H1 (cell line): ENCODE results near the gene MESD. TPM values are rescaled to one million over a fixed set of nuclear protein-coding genes. Genes with fewer than 3 reads are reported as not detected.

ENCODE experiments used
- CTCF ChIA-PET: fragments of 300-600 bp; sonication (Branson Sonifier 250); formaldehyde crosslinking; loops from one replicate; lab custom pipeline; 2021; ENCODE audit not compliant: partially characterized antibody; lab: Charles Lee
- POLR2A ChIA-PET: fragments of 300-600 bp; sonication (Branson Sonifier 250); formaldehyde crosslinking; loops from one replicate; lab custom pipeline; 2021; ENCODE audit warnings: inconsistent platforms; ENCODE audit not compliant: partially characterized antibody; lab: Charles Lee
- DNase-seq, 2 experiments: peaks; one replicate each; pipeline versions ENCODE4 v3.0.0 to v3.0.0-alpha.2; 2010 to 2022; ENCODE audit warnings: low spot score in 2 of 2, low read depth in 1 of 2, mixed read lengths in 1 of 2
- FAIRE-seq: peaks from 2 replicates; lab custom pipeline; 2011; peaks lifted over from hg19 to GRCh38; lab: Jason Lieb, UNC
- H2AFZ ChIP-seq: 2 replicates; pipeline ENCODE4 v1.8.1; 2012; ENCODE audit warnings: low read length, inconsistent platforms
- H2AK5ac ChIP-seq: 2 replicates; pipeline ENCODE4 v1.6.1; 2013; ENCODE audit warnings: low read depth, low read length
- H2BK120ac ChIP-seq: replicated peaks from 2 replicates; pipeline ENCODE3; 2013; ENCODE audit warnings: low read depth, low read length, inconsistent platforms
- H2BK12ac ChIP-seq: 2 replicates; pipeline ENCODE4 v1.6.1; 2013; ENCODE audit warnings: low read depth, low read length
- H2BK15ac ChIP-seq: 2 replicates; pipeline ENCODE4 v1.6.1; 2013; ENCODE audit warnings: low read length
- H2BK20ac ChIP-seq: 2 replicates; pipeline ENCODE4 v1.6.1; 2013; ENCODE audit warnings: low read length
- H2BK5ac ChIP-seq: 2 replicates; pipeline ENCODE4 v1.6.1; 2013; ENCODE audit warnings: low read depth, low read length
- H3K14ac ChIP-seq: 2 replicates; pipeline ENCODE4 v1.6.1; 2013; ENCODE audit warnings: inconsistent platforms; ENCODE audit not compliant: insufficient read length
- H3K18ac ChIP-seq: 2 replicates; pipeline ENCODE4 v1.6.1; 2013; ENCODE audit warnings: low read length; ENCODE audit errors: extremely low read depth
- H3K23ac ChIP-seq: 2 replicates; pipeline ENCODE4 v1.6.1; 2013; ENCODE audit warnings: inconsistent platforms; ENCODE audit not compliant: insufficient read length
- H3K23me2 ChIP-seq: 2 replicates; pipeline ENCODE4 v1.6.1; 2013; ENCODE audit warnings: low read depth, low read length
- H3K27ac ChIP-seq: 2 replicates; pipeline ENCODE4 v1.6.1; 2011; ENCODE audit warnings: low read depth, low read length, inconsistent platforms
- H3K27me3 ChIP-seq, 4 experiments: replicated peaks in 1 of 4; 1 replicate in 1 of 4; 2 replicates in 3 of 4; pipeline versions ENCODE4 v1.6.1 to v1.8.1; 2011 to 2013; ENCODE audit warnings: low read length in 3 of 4, mild to moderate bottlenecking in 3 of 4, inconsistent platforms in 2 of 4, mixed read lengths in 2 of 4, moderate library complexity in 1 of 4; ENCODE audit not compliant: control insufficient read depth in 3 of 4, insufficient read depth in 3 of 4; ENCODE audit errors: extremely low read depth in 1 of 4
- H3K36me3 ChIP-seq, 4 experiments: 2 replicates each; pipeline versions ENCODE4 v1.6.1 to v1.8.1; 2011 to 2013; ENCODE audit warnings: mild to moderate bottlenecking in 4 of 4, low read length in 3 of 4, moderate library complexity in 2 of 4, control low read depth in 1 of 4, inconsistent platforms in 1 of 4; ENCODE audit not compliant: insufficient read depth in 4 of 4, control insufficient read depth in 2 of 4
- H3K4ac ChIP-seq: replicated peaks from 2 replicates; pipeline ENCODE3; 2013; ENCODE audit warnings: low read length, low read depth, mixed read lengths, inconsistent platforms; ENCODE audit not compliant: insufficient read length
- H3K4me1 ChIP-seq, 4 experiments: replicated peaks in 1 of 4; 1 replicate in 1 of 4; 2 replicates in 3 of 4; pipeline versions ENCODE4 v1.6.1 to v1.8.1; 2011 to 2013; ENCODE audit warnings: low read length in 3 of 4, inconsistent platforms in 2 of 4, mixed read lengths in 1 of 4; ENCODE audit not compliant: insufficient read depth in 4 of 4, control insufficient read depth in 3 of 4
- H3K4me2 ChIP-seq, 2 experiments: 2 replicates each; pipeline versions ENCODE4 v1.6.1 to v1.8.1; 2011 to 2013; ENCODE audit warnings: low read depth in 2 of 2, low read length in 2 of 2, control low read depth in 1 of 2, inconsistent platforms in 1 of 2, mild to moderate bottlenecking in 1 of 2; ENCODE audit not compliant: insufficient read depth in 1 of 2
- H3K4me3 ChIP-seq, 4 experiments: fragments of 200-600, 300-600 bp in 1 of 4; sonication (generic), shearing (Covaris generic), sonication (Bioruptor Twin) in 1 of 4; 2 replicates each; pipeline versions ENCODE4 v1.5.1 to v1.8.1; 2011 to 2016; ENCODE audit warnings: low read length in 4 of 4, low read depth in 3 of 4, control low read depth in 2 of 4, inconsistent platforms in 2 of 4, mild to moderate bottlenecking in 2 of 4, mixed read lengths in 1 of 4, moderate library complexity in 1 of 4; ENCODE audit not compliant: insufficient read depth in 2 of 4; ENCODE audit errors: extremely low read depth in 1 of 4
- H3K56ac ChIP-seq: replicated peaks from 2 replicates; pipeline ENCODE3; 2013; ENCODE audit warnings: low read depth, mild to moderate bottlenecking, mixed read lengths, low read length, inconsistent platforms; ENCODE audit not compliant: insufficient read length
- H3K79me1 ChIP-seq: 2 replicates; pipeline ENCODE4 v1.6.1; 2013; ENCODE audit warnings: low read depth, low read length, control low read depth
- H3K79me2 ChIP-seq, 2 experiments: 2 replicates each; pipeline versions ENCODE4 v1.6.1 to v1.8.1; 2012 to 2013; ENCODE audit warnings: low read length in 2 of 2, mild to moderate bottlenecking in 2 of 2, inconsistent platforms in 1 of 2; ENCODE audit not compliant: insufficient read depth in 2 of 2, control insufficient read depth in 1 of 2
- H3K9ac ChIP-seq, 4 experiments: replicated peaks in 1 of 4; 1 replicate in 1 of 4; 2 replicates in 3 of 4; pipeline versions ENCODE4 v1.6.1 to v1.8.1; 2011 to 2013; ENCODE audit warnings: low read depth in 3 of 4, low read length in 3 of 4, control low read depth in 2 of 4, mild to moderate bottlenecking in 2 of 4, moderate library complexity in 2 of 4, inconsistent platforms in 1 of 4; ENCODE audit errors: extremely low read depth in 1 of 4
- H3K9me3 ChIP-seq, 2 experiments: 2 replicates each; pipeline versions ENCODE4 v1.6.1 to v1.8.1; 2012 to 2013; ENCODE audit warnings: mild to moderate bottlenecking in 2 of 2, moderate library complexity in 2 of 2, control low read depth in 1 of 2, inconsistent platforms in 1 of 2, low read depth in 1 of 2, low read length in 1 of 2, mixed read lengths in 1 of 2; ENCODE audit not compliant: insufficient read depth in 2 of 2
- H4K20me1 ChIP-seq, 2 experiments: replicated peaks in 1 of 2; 2 replicates each; pipeline versions ENCODE3 to v1.8.1; 2011 to 2013; ENCODE audit warnings: inconsistent platforms in 2 of 2, low read length in 2 of 2, mild to moderate bottlenecking in 1 of 2; ENCODE audit not compliant: insufficient read depth in 2 of 2, control insufficient read depth in 1 of 2
- H4K5ac ChIP-seq: 2 replicates; pipeline ENCODE4 v1.6.1; 2013; ENCODE audit warnings: low read length, low read depth, mixed read lengths, inconsistent platforms; ENCODE audit not compliant: insufficient read length
- H4K8ac ChIP-seq: 2 replicates; pipeline ENCODE4 v1.8.0; 2013; ENCODE audit warnings: mild to moderate bottlenecking, moderate library complexity, low read length, inconsistent platforms; ENCODE audit not compliant: insufficient read depth; ENCODE audit errors: extremely low read depth
- H4K91ac ChIP-seq: replicated peaks from 2 replicates; pipeline ENCODE3; 2013; ENCODE audit warnings: low read length, mixed read lengths, inconsistent platforms; ENCODE audit not compliant: insufficient read length
- CHD1 ChIP-seq: IDR thresholded peaks from 2 replicates; pipeline ENCODE4 v1.6.1; 2012; ENCODE audit warnings: low read depth, low read length, improper control_type of control experiment
- CTCF ChIP-seq, 3 experiments: IDR thresholded peaks; 1 replicate in 2 of 3; 2 replicates in 1 of 3; pipeline versions ENCODE4 v1.5.1 to v1.6.1; 2011; ENCODE audit warnings: low read length in 3 of 3, mild to moderate bottlenecking in 3 of 3, inconsistent platforms in 2 of 3, low read depth in 1 of 3, moderate library complexity in 1 of 3; ENCODE audit not compliant: insufficient read depth in 1 of 3; ENCODE audit errors: control extremely low read depth in 1 of 3
- HDAC2 ChIP-seq, 2 experiments: fragments of 300-600 bp in 1 of 2; sonication (generic) in 1 of 2; IDR thresholded peaks; 2 replicates each; pipeline ENCODE4 v1.6.1; 2011 to 2012; ENCODE audit warnings: low read depth in 2 of 2, low read length in 2 of 2, mild to moderate bottlenecking in 2 of 2, moderate library complexity in 2 of 2, borderline replicate concordance in 1 of 2, inconsistent platforms in 1 of 2
- PHF8 ChIP-seq: fragments of 200-600 bp; sonication (generic); conservative IDR thresholded peaks from 2 replicates; pipeline ENCODE4 v1.7.1; 2012; ENCODE audit warnings: low read depth, mild to moderate bottlenecking, inconsistent platforms, low read length, moderate library complexity
- RXRA ChIP-seq: IDR thresholded peaks from 2 replicates; pipeline ENCODE4 v1.6.1; 2011; ENCODE audit warnings: low read depth, mild to moderate bottlenecking, low read length, moderate library complexity; ENCODE audit not compliant: insufficient read depth
- SIX5 ChIP-seq: IDR thresholded peaks from 2 replicates; pipeline ENCODE4 v1.6.1; 2011; ENCODE audit warnings: mild to moderate bottlenecking, low read depth, low read length
- TBP ChIP-seq: IDR thresholded peaks from 2 replicates; pipeline ENCODE4 v1.6.1; 2011; ENCODE audit warnings: low read depth, low read length, improper control_type of control experiment
- TEAD4 ChIP-seq: IDR thresholded peaks from 2 replicates; pipeline ENCODE4 v1.6.1; 2012; ENCODE audit warnings: low read depth, low read length, inconsistent platforms, mixed read lengths
- WGBS, 2 experiments: shearing (Covaris generic) in 1 of 2; methylation state at CpG; one replicate each; pipeline versions ENCODE4 v1.1.6 to v1.1.7; 2013 to 2015; ENCODE audit warnings: low lambda C conversion rate in 2 of 2, mixed read lengths in 2 of 2, inconsistent platforms in 1 of 2, low coverage in 1 of 2, missing lambda C conversion rate in 1 of 2; ENCODE audit not compliant: insufficient replicate concordance in 2 of 2, insufficient coverage in 1 of 2, insufficient read length in 1 of 2; ENCODE audit errors: extremely low coverage in 1 of 2, missing lambda C conversion rate in 1 of 2; 5-methylcytosine and 5-hydroxymethylcytosine counted together
- polyA plus RNA-seq, 7 experiments: library from polyadenylated mRNA; depleted of rRNA in 3 of 7; stranded (reverse) in 5 of 7; unstranded in 2 of 7; fragments of >200 nt in 5 of 7; fragments of 200-250 nt in 2 of 7; gene quantifications; 1 replicate in 5 of 7; 2 replicates in 1 of 7; 4 replicates in 1 of 7; pipeline versions ENCODE4 v1.2.1 to v1.2.3, GENCODE V29; 2011 to 2013; ENCODE audit warnings: missing spikeins in 2 of 7, mixed read lengths in 2 of 7
- total RNA-seq: library from RNA; stranded (reverse); fragmentation: NEBNext Ultra II Directional; extraction: Animal tissue kit (Norgen Biotek cat#: 25700); gene quantifications from 2 replicates; pipeline ENCODE4 v1.2.1, GENCODE V29; 2021

The MESD gene
- total and polyA plus RNA-seq, 2 of the 8 experiments (the other 6 are each of a cell fraction or from before 2014, with no cell fraction given): 11.0 to 28.3 TPM

- H3K23me2 ChIP-seq: no peaks in the 10 kb centered on the region
- peak overlapping the region; percentile 93 for H2AK5ac ChIP-seq
- no peak overlapping the region for H2AFZ ChIP-seq
- peak overlapping the region; percentile 89; the same call in 1 of the 2 replicates for H2BK15ac ChIP-seq
- peak overlapping the region; percentile 94 for H2BK12ac ChIP-seq
- no peaks in the 10 kb centered on the region for H3K79me2 ChIP-seq
- no peak overlapping the region for H3K14ac ChIP-seq
- no peak for TF ChIP-seq SIX5
- TF ChIP-seq TEAD4: no peak
- no peak for TF ChIP-seq HDAC2 (IDR thresholded peaks at IDR 0.05; ENCODE audit: borderline replicate concordance in 1 of 2, low read depth in 2 of 2, low read length in 2 of 2)
- TF ChIP-seq RXRA: no peak
- TF ChIP-seq CHD1: no peak
- TF ChIP-seq CTCF (IDR thresholded peaks at IDR 0.05; ENCODE audit: control extremely low read depth in 1 of 3, insufficient read depth in 1 of 3, low read depth in 1 of 3, low read length in 3 of 3): peak in 1 of 3 experiments; percentile 5; a peak in 1 of 4 replicates
- no peak for TF ChIP-seq PHF8
- TF ChIP-seq TBP: no peak
- H3K4me1 ChIP-seq: peaks cover 0 to 16% (median 6%) of the 10 kb centered on the region in 4 experiments; a peak in 5 of 7 replicates
- peaks cover 7% of the 10 kb centered on the region for H3K79me1 ChIP-seq
- H3K4me2 ChIP-seq: no peak overlapping the region; a peak in 1 of 4 replicates
- peak overlapping the region; percentile 24; the same call in 1 of the 2 replicates for H3K18ac ChIP-seq
- no peak overlapping the region for H3K9ac ChIP-seq
- no peak overlapping the region for H3K27ac ChIP-seq
- H3K9me3 ChIP-seq: no peaks in the 10 kb centered on the region
- H2BK5ac ChIP-seq: peak overlapping the region; percentile 91
- H4K91ac ChIP-seq: no peak overlapping the region
- 88% methylated on average over 12 of the region's 12 CpGs; no CpG with 5 or more reads in 1 of the 2 experiments for WGBS, 2 experiments
- POLR2A ChIA-PET: interaction anchor here (1.5 kb wide), 1 partner anchor 15 kb away, joined by 4 read pairs; no protein-coding TSS in a partner anchor
- H2BK120ac ChIP-seq: no peak overlapping the region
- H4K8ac ChIP-seq: no peak overlapping the region
- H3K4me3 ChIP-seq: no peak overlapping the region
- no peak overlapping the region for H3K56ac ChIP-seq
- no peaks in the 10 kb centered on the region for H3K27me3 ChIP-seq
- no peak overlapping the region for H3K23ac ChIP-seq
- DNase-seq: no peak
- CTCF ChIA-PET: interaction anchor here (1.0 to 9.0 kb wide), 10 partner anchors 8 to 386 kb away, joined by 3 to 71 read pairs (median 4); partner anchors contain the start of gene CEMIP
- no peak overlapping the region for H4K5ac ChIP-seq
- peak overlapping the region; percentile 87 for H2BK20ac ChIP-seq
- FAIRE-seq: no peak
- peak overlapping the region; percentile 70 for H3K4ac ChIP-seq
- H4K20me1 ChIP-seq: no peaks in the 10 kb centered on the region
- peaks cover 0 to 19% (median 2%) of the 10 kb centered on the region in 4 experiments; a peak in 3 of 8 replicates for H3K36me3 ChIP-seq
These were observed 36.3 kb downstream of the MESD start for GRCh38 chr15:80953001-80953952.
